ENCODE data around the gene PMVK. TPM values are rescaled to one million over a fixed set of nuclear protein-coding genes. Genes with fewer than 3 reads are reported as not detected.

PMVK gene
- total RNA-seq, 1 donor from 2014 or later, result 8.6 TPM

DNA sequence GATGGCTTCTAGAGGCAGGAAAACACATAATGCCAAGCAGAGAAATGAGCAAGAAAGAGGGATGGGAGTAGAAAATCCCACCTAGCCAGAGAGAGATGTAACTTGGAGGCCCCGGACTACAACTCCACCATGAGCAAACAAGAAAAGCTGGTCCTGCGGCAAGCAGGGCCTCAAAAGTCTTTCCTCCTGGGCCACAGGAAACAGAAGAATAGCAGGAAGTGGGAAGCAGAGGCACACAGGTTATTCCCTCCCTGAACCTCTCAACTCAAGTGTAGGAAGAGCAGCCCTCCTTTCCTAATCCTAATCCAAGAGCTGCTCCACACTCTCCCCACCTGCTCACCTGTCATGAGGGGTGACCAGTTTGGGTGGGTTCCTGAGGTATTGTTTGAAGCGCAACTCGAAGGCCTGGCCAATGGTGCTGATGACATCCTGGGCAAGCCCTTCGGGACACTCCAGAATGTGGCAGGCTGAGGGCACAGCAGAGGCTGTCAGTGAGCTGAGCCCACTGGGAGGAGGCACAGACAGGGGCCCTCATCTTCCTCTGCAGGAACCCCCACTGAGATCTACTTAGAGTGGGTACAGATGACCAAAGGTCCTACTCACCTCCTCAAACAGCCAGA, 30.9 kb upstream of the PMVK start:
- peak in 1 of 2 donors; percentile 38 for DNase-seq (ENCODE audit: low read depth in 2 of 2)

DNA sequence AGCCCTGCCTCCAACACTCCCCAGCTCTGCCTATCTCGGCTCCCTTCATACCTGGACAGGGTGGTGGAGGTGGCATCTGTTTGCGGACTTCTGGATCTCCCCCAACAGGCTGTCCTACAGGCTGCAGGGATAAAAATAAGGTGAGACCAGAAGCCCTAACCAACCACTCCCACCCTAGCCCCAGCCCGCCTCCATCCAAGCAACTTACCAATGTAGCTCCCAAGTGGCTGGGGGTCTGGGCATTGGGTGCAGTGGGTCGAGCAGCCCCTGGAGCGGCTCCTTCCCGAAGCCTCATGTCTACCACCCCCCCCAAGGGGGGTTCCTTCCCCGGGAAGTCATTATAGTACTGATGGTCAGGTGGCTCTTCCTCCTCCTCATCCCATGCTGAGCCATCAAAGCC, 29.6 kb upstream of the PMVK start:
- no peak for DNase-seq (ENCODE audit: low read depth in 2 of 2)

DNA sequence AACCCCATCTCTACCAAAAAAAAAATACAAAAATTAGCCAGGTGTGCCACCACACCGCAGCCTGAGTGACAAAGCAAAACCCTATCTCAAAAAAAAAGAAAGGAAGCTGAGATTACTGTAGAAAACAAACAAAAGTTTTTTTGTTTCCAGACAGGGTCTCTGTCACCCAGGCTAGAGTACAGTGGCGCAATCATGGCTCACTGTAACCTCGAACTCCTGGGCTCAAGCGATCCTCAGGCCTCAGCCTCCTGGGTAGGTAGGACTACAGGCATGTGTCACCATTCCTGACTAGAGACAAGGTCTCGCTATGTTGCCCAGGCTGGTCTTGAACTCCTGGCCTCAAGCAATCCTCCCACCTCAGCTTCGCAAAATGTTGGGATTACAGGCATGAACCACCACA, 27.8 kb upstream of the PMVK start:
- no peak for DNase-seq (ENCODE audit: low read depth in 2 of 2)

DNA sequence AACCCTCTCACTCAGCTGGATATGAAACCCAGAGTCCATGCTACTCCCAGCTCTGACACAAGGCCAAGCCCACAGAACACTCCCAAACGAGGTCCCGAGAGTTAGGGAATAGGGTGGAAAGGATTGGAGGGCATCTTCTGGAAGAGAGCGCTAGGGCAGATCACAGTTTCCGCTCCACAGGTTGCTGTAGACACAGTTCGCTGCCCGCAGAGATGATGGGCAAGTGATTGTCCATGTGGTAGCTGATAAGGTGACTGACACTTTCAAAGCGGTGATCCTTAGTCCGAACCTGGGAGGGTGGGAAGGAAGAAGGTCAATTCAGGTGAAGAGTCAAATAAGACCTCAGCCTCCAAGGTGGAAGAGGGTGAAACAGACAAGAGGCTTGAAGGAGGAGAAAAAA, 27.1 kb upstream of the PMVK start:
- no peak for DNase-seq (ENCODE audit: low read depth in 2 of 2)

DNA sequence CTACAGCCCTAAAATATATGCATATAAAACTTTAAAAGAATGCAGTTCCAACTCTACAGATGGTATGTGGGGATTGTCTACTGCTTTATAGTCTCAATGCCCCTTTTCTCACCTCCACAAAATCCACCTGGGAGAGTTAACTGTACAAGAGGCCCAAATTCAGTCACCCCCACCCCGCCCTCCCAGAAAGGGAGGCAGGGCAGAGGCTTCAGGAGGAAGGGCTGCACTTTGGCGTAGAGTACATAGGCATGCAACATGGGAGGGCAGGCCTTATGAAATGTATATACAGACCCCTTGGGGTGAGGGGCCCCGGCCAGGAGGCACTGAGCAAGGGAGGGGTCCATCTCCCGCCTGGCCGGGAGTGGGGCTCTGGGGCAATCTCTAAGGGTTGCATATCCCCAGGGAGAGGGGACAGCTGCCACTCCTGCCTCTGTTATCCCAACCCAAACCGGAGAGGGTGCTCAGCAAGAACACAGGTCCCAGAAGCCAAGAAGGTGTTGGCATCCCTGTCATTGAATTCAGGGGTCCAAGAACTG, 26.3 kb upstream of the PMVK start:
- DNase-seq (ENCODE audit: low read depth in 2 of 2), result no peak

DNA sequence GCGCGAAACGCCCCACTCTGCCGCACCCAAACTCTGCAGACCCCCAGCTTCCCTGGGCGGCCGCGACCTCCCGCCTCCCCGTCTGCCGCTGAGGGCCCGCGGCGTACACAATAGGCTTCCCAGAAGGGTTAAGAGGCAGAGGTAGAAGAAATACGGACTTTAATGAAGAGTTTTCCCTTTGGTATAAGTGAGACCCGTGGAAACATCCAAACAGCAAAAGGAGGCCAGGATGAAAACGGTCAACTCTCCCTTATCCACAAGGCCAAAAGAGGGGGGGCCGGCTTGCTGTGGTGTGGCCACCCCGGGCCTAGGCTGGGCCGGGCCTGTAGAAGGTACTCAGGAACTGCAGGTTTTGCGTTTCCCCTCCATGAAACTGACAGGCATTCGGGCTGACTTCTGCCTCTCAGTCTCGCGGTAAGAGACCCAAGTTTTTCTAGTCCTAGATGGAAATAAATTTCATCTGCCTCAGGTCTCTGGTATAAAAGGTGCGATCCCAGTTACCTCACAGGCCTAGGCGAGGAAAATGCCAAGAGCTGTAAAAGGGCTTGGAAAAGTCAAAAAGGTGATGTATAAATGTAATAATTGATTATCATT, 25.7 kb upstream of the PMVK start:
- DNase-seq (ENCODE audit: low read depth in 2 of 2), result no peak

DNA sequence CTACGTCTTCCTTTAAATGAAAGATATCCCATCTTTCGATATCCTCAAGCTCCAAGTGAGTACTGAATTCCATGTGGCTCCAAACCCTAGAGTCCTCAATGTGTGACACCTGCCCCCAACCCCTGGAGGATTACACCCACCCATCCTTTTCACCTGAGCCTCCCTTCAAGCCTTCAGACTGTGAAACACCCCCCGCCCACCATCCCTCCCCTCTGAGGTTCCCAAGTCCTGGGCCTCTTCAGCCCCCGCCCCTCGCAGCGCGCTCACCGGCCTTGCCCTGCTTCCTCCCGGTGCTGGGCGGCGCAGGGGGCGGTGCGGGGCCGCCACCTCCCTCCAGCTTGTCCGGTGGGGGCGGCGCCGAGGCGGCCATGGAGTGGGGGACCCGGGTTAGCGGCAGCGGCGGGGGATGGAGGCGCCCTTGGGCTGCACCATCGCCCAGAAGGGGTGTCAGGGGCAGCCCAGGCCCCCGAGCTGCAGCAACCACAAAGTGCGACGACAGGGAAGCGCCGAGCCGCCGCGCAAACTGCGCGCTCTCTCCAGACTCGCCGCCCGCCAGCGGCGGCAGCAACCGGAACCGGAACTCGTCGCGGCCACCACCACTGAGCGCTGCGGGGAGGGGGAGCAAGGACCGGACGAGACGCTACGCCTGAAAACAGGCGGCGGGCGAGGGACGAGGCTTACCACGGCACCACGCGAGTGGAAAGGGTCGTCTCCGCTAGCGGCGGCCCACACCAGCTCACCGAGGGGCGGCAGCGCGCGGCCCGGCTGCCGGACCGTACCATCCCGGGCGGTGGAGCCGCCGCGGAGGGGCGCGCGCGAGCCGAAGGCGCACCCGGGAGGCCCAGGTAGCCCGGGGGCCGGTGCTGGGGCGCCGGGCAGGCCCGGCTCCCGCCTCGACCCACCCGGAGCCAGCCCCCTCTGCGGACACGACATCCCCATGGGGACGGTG, 25.0 kb upstream of the PMVK start, which contains the start of gene PYGO2:
Gene PYGO2 (minus strand): TSS at position 576 of the 949 bp plus-strand sequence. CDS start 206 bp downstream, at position 370.
- peak; percentile 52 to 82 for DNase-seq (ENCODE audit: low read depth in 2 of 2)

DNA sequence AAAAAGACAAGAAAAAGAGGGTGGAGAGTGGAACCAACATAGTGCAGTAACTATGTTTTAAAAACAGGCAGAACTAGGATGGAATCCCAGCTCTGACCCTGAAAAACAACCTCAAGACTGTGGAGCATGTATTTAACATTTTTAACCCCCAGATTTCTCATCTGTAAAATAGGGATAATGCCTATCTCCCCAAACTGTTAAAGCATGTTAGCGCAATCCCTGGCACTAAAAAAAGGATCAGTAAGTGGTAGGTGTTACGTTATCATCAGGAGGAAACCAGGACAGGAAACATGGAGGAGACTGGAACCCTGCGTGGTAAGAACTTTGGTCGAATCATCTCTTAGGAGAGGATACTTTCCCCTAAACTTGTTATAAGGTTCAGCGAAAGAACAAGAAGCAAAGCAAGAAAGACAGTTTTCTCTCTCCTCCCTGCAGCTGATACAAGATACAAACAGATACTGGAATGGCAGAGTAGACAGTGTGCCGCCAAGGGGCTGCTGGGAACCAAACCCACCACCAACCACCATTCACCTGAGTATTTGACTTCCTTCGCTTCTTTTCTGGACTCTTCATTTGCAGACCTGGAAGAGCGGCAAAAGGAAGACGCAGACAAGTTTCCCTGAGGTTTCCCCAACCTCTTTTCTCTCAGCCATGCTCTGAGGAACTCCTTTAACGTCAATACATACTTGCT, 24.1 kb upstream of the PMVK start:
- no peak for DNase-seq (ENCODE audit: low read depth in 2 of 2)

DNA sequence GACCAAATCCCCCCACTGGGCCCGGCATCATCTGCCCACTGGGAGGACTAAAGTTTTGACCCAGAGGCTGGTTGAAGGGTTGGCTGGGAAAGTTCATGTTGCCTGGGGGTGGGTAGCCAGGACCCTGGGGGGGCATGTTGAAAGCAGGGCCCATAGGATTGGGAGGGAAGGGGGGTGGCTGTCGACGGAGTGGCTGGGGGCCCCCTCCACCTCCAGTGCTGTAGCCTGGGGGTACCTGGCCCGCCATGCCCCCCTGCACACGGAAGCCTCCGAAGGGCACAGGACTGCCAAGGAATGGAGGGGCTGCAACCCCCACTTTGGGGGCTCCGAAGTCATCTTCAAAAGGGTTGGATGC, 22.9 kb upstream of the PMVK start:
- DNase-seq (ENCODE audit: low read depth in 2 of 2), result no peak

DNA sequence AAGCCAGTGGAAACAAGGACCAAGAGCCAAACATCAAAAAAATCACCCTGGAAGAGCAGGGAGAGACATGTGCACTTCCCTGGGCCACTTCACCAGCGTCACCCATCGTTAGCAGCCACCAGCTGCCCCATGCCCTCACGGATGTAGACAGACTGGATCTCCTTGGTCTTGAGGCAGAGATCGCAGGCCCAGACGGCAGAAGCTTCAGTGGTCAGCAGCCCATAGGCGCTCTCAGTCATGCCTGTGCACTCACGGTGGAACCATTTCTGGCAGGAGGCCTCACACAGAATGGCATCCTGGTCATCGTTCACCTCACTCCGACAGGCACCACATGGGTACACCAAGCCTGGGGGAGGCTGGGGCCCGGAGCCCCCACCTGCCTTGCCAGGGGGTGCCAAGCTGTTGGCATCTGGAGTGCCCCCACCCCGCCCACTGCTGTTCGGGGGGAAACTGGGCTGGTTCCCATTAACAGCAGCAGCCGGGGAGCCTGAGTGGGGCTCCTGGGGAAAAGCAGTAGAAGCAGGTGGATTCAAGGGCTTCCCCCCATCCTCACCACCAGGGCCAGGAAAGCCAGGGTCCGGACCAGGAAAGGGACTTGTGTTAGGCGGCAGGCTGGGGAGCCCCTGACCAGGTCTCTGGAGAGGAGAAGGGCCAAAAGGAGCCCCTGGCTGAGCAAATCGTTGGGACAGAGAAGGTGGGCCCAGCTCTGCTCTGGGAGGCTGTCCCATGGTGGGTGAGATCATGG, 22.3 kb upstream of the PMVK start:
- no peak for DNase-seq (ENCODE audit: low read depth in 2 of 2)

DNA sequence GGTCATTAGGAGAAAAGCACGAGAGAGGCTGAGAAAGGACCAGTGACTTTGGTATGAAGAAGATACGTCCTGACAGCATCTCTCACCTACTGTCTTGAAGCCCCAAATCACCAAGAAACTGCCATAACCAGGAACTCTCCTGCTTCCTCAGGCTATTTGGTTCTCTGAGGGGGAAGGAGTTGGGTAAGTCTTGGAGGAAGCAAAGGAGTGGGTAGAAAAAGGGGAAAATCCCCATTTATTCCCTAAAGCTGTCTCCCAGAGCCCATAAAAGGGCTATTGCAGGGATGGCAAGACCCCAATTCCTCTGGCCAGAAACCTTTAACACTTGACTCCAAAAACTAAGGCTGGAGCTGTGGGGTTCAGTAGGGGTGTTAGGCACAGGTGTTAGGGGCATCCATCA, 21.5 kb upstream of the PMVK start:
- no peak for DNase-seq (ENCODE audit: low read depth in 2 of 2)

DNA sequence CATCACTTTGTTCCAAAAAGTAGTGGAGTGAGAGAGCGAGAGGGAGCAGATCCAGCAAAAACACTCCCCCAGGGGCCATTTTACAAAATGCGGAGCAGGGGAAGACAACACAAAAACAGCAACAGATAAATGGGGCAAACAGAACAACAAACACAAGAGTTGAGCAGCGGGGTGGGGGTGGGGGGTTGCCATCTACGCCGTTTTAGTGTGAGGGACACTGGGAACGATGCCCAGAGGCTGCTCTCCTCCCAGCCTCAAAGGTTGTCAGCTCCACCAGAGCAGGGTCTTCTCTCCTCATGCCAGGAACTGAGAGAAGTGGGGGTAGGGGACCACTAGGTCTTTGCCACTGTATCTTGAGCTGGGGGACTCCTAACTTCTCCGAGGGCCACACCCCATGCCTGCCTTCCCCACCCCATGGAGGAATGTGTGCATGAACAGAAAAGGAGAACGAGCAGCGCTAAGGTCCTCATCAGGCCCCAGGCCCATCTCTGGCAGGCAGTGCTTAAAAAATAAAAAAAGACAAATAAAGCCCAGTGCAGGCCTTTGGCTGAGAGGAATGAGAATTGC, 20.7 kb upstream of the PMVK start:
- no peak for DNase-seq (ENCODE audit: low read depth in 2 of 2)

DNA sequence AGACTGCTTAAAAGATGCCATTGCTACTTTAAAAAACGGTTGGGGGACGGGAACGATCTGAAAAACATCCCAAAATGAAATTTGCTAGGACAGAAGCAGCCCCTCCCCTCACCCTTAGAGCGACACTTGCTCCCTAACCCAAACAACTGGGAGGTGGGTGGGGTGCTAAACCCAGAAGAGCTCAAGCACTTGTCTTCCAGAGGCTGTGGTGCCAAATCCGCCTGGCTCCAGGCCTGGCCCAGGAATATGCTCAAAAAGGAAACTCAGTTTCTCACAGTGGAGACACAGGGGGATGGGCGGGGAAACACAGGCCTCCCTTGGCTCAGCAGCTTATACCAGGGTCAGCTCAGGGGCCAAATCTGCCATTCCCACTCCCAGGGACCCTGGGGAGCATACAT, 20.0 kb upstream of the PMVK start:
- no peak for DNase-seq (ENCODE audit: low read depth in 2 of 2)

DNA sequence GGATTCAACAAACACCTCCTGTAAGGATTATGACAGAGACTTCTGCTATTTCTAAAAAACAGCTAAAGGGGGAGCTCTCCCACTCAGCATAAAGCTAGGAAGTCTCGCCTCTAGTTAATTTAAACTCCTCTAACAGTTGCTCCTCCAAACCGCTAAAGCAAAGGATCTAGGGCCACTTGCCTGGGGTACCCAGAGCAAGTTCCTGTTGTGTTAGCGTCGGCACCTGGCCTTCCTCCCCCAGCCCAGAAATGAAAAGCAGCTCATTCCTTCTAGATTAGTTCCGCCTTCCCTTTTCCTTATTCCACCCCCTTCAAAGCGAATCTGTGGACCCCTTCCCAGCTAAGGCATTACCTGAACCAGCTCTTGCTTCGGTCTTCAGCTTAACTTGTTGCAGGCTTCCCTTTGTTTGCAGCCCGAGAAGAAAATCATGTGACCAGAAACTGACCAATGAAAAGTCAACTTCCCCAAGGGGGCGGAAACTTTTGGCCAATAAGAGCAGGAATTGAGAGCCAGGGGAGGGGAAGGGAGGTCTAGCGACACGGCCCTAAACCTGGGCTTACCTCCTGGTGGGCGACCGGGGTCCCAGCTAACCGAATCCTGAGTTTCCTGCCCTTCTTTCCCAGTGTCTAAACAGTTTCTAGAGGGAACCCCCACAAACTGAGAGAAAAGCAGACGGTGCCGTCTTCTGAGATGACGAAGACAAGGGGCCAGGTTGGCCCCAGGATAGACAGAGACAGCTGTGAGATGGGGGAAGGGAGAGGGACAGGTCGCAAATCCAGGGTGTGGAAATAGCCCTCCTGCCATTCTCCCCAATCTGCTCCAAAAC, 19.4 kb upstream of the PMVK start, which contains the start of gene PBXIP1:
Gene PBXIP1 (minus strand): TSS at position 382 of the 826 bp plus-strand sequence. CDS start 2,378 bp downstream, outside the sequence.
- peak; percentile 91 to 92 for DNase-seq (ENCODE audit: low read depth in 2 of 2)

DNA sequence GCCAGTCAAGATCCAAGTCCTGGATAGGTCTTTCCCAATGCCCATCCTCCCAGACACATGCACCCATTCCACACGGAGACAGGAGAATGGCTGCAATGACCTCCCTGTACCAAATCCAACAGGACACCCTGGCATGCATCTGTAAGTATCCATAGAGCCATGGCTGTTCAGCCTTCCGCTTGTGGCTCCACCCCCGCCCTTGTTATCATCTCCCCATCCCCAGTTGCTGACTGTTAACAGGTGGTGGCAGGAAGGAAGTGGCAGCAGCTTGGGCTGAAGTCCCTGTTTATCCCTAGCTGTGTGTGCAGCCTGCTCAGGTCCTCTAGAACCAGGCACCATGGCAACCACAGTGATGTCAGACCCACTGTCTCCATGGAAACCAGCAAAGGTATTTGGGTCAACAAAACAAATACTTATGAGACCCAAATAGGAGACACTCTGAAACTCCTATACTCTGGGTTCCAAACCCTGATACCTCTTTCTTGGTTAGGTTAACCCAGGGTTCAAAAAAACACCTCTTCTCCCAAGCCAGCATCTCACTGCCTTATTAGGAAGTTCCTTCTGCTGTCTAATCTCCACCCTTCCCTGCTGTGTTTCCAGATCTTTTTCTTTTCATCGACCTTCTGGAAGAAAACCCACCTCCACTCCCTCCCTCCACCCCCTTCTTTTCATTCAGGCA, 18.7 kb upstream of the PMVK start:
- peak; percentile 92 to 95 for DNase-seq (ENCODE audit: low read depth in 2 of 2)

DNA sequence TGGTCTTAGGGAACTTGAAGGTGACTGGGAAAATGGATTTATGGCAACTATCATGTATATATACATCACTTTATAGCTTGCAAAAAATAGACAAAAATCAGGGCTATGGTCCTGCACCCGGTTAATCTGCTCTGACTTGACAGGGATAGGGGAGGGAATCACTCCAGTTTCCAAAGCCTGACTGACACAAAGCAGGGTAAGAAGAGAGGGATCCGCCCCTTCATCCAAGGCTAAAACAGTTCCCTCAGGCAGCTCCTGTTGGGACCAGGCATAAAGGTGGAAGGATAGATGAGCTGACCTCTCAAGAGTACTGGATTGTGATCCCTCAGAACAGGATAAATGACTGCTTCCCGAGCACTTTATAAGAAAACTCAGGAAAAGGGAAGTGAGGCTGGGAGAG, 18.0 kb upstream of the PMVK start:
- DNase-seq (ENCODE audit: low read depth in 2 of 2), result no peak

DNA sequence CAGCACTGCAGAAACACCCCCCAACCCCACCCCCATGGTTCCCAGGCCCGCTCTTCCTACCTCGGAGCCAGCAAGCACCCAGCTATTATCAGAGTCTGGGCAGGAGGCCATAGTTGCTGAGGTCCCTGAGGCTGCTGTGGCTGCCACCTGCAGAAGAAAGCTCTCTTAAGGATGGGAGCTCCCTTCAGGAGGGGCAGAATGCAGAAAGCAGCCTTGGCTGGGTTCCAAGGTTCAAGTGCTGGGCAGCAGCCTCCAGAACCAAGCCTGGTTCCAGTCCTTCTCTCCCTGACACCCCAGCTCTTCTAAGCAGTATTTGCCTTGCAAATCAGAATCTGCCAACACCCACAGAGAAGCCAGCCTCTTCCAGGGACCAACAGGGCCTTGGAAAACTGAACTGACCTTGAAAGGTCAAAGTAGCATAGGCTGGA, 17.1 kb upstream of the PMVK start:
- DNase-seq (ENCODE audit: low read depth in 2 of 2), result no peak

DNA sequence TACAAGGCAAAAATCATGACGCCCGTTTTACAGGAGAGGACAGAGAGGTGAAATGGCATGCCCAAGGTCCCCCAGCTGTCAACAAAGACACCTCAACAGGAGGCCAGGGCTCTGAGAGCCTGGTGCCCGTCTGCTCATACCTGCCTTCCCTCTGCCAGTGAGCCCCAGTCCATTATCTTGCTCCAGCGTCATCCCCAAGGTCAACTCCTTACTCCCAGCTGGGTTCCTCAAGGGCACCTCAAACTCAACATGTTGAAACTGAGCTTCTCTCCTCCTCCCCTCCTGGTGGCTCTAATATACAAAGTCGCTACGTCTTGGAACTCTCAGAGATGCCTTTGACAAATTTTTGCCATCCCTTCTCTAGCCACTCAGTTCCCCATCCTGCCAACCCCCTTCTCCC, 16.1 kb upstream of the PMVK start:
- DNase-seq (ENCODE audit: low read depth in 2 of 2), result no peak
